ENCODE measurements around the gene NRP2. TPM values are rescaled to one million over a fixed set of nuclear protein-coding genes. Genes with fewer than 3 reads are reported as not detected.

Gene NRP2
- total RNA-seq, 2 experiments from 2014 or later: 0.35 to 2.6 TPM

GRCh38 chr2:205687641-205687956 lies 5.3 kb downstream of the NRP2 start:
- H3K79me2 ChIP-seq (ENCODE audit: insufficient read depth, low read depth, low read length): no peaks in the 10 kb centered on the region
- no peaks in the 10 kb centered on the region for H3K36me3 ChIP-seq (ENCODE audit: insufficient read depth, low read length)
- CTCF ChIA-PET (ENCODE audit: unreplicated experiment): no interaction called here
- DNase-seq (ENCODE audit: low spot score): no peak
- intact Hi-C loops (cut with micrococcal nuclease; ENCODE audit: unreplicated experiment): loop anchor here (10.0 kb wide), 1 partner anchor 363 kb away; no protein-coding TSS in a partner anchor
- no peak overlapping the region for H3K4me2 ChIP-seq (ENCODE audit: low read length)
- no peaks in the 10 kb centered on the region for H3K9me3 ChIP-seq (ENCODE audit: low read length)
- no TSS peak for BruUV-seq (replicated peaks)
- no peak overlapping the region for H2AFZ ChIP-seq (ENCODE audit: low read length)
- POLR2A ChIA-PET: interaction anchor here (1.8 kb wide), 1 partner anchor 19 kb away, joined by 7 read pairs; no protein-coding TSS in a partner anchor
- H3K27ac ChIP-seq (ENCODE audit: low read depth, low read length, poor library complexity, severe bottlenecking): no peak overlapping the region
- H3K4me1 ChIP-seq (ENCODE audit: insufficient read depth, low read length, poor library complexity, severe bottlenecking): peaks cover 9% of the 10 kb centered on the region
- no peaks in the 10 kb centered on the region for H3K9me2 ChIP-seq (ENCODE audit: insufficient read depth, low read length)
- no peak overlapping the region for H3K4me3 ChIP-seq (ENCODE audit: low read depth, low read length, poor library complexity, severe bottlenecking)
- TF ChIP-seq, protein P1, sequence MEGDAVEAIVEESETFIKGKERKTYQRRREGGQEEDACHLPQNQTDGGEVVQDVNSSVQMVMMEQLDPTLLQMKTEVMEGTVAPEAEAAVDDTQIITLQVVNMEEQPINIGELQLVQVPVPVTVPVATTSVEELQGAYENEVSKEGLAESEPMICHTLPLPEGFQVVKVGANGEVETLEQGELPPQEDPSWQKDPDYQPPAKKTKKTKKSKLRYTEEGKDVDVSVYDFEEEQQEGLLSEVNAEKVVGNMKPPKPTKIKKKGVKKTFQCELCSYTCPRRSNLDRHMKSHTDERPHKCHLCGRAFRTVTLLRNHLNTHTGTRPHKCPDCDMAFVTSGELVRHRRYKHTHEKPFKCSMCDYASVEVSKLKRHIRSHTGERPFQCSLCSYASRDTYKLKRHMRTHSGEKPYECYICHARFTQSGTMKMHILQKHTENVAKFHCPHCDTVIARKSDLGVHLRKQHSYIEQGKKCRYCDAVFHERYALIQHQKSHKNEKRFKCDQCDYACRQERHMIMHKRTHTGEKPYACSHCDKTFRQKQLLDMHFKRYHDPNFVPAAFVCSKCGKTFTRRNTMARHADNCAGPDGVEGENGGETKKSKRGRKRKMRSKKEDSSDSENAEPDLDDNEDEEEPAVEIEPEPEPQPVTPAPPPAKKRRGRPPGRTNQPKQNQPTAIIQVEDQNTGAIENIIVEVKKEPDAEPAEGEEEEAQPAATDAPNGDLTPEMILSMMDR (conservative IDR thresholded peaks at IDR 0.05; ENCODE audit: low read length): no peak
- TF ChIP-seq EZH2phosphoT487 (IDR thresholded peaks at IDR 0.05; ENCODE audit: borderline replicate concordance, low read depth, low read length): no peak
- no peaks in the 10 kb centered on the region for H4K20me1 ChIP-seq (ENCODE audit: insufficient read depth, low read length)

DNA sequence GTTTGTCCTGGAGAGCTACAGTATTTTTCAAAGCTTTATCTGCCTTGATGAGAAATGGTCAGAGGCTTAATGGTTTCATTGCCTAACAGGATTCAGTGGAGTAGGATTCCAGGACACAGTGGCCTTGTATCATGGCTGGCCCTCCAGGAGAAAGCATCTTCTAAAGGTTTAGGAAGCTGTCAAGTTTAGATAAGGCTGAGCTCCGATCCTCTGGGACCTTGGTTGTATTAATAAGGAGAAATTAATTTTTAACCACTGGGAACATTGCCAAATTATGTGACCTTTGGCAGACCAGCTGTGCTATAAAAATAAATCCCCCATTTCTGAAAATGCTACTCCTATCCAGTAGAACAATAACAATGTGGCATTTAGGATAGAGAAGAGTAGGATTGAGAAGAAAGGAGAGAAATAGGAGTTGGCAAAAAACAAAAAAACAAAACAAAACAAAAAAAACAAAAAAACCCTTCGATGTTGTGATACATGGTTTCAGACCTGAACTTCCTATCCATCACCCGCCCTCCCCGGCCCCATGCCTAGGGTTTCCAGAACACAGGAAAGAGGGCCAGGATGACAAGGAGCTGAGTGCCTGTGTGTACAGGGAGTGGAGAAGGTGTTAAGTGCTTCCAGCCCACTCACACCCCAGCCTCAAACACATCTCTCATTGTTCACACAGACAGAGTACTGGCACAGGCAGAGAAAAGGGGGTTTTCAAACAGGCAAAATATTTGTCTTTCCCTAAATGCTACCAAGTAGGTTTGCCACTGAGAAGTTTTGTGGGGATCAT lies 6.3 kb downstream of the NRP2 start:
- no peak overlapping the region for H2AFZ ChIP-seq (ENCODE audit: low read length)
- no TSS peak for BruUV-seq (replicated peaks)
- TF ChIP-seq EZH2phosphoT487 (IDR thresholded peaks at IDR 0.05; ENCODE audit: borderline replicate concordance, low read depth, low read length): no peak
- H3K27ac ChIP-seq (ENCODE audit: low read depth, low read length, poor library complexity, severe bottlenecking): no peak overlapping the region
- H3K9me3 ChIP-seq (ENCODE audit: low read length): no peaks in the 10 kb centered on the region
- ChIA-PET POLR2A (interaction anchor here (1.8 kb wide), 1 partner anchor 18 kb away, joined by 7 read pairs; no protein-coding TSS in a partner anchor), CTCF (ENCODE audit: unreplicated experiment) (no interaction called here)
- no peak for DNase-seq (ENCODE audit: low spot score)
- H3K4me2 ChIP-seq (ENCODE audit: low read length): no peak overlapping the region
- intact Hi-C loops (cut with micrococcal nuclease; ENCODE audit: unreplicated experiment): loop anchor here (10.0 kb wide), 1 partner anchor 364 kb away; no protein-coding TSS in a partner anchor
- no peaks in the 10 kb centered on the region for H3K79me2 ChIP-seq (ENCODE audit: insufficient read depth, low read depth, low read length)
- no peaks in the 10 kb centered on the region for H4K20me1 ChIP-seq (ENCODE audit: insufficient read depth, low read length)
- no peak overlapping the region for H3K4me3 ChIP-seq (ENCODE audit: low read depth, low read length, poor library complexity, severe bottlenecking)
- no peaks in the 10 kb centered on the region for H3K4me1 ChIP-seq (ENCODE audit: insufficient read depth, low read length, poor library complexity, severe bottlenecking)
- no peaks in the 10 kb centered on the region for H3K9me2 ChIP-seq (ENCODE audit: insufficient read depth, low read length)
- H3K36me3 ChIP-seq (ENCODE audit: insufficient read depth, low read length): no peaks in the 10 kb centered on the region

DNA sequence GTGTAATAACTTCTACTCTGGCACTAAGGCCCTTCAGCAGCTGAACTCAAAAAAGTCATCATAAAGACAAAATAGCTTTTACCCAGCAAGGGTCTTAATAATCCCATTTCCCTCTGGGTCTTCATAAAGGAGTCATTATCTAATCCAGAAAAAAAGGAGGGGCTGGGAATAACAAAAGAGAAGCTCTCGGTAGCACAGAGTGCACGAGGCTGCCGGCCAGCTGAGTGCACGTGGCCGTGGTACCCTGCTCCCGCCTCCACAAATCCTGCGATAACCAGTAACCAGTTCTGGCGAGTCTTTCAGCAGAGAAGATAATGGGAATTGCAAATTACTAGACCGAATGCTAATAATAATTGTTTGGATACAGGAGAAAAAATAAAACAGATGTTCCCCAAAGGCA lies 7.5 kb downstream of the NRP2 start:
- Histone ChIP-seq H3K9me3 (ENCODE audit: low read length) (no peaks in the 10 kb centered on the region), H3K4me3 (ENCODE audit: low read depth, low read length, poor library complexity, severe bottlenecking) (no peak overlapping the region), H3K9me2 (ENCODE audit: insufficient read depth, low read length) (no peaks in the 10 kb centered on the region), H2AFZ (ENCODE audit: low read length) (no peak overlapping the region), H3K27ac (ENCODE audit: low read depth, low read length, poor library complexity, severe bottlenecking) (no peak overlapping the region), H4K20me1 (ENCODE audit: insufficient read depth, low read length) (no peaks in the 10 kb centered on the region), H3K36me3 (ENCODE audit: insufficient read depth, low read length) (no peaks in the 10 kb centered on the region), H3K79me2 (ENCODE audit: insufficient read depth, low read depth, low read length) (no peaks in the 10 kb centered on the region), H3K4me1 (ENCODE audit: insufficient read depth, low read length, poor library complexity, severe bottlenecking) (no peaks in the 10 kb centered on the region), H3K4me2 (ENCODE audit: low read length) (no peak overlapping the region)
- BruUV-seq (replicated peaks): no TSS peak
- intact Hi-C loops (cut with micrococcal nuclease; ENCODE audit: unreplicated experiment): loop anchor here (10.0 kb wide), 1 partner anchor 365 kb away; no protein-coding TSS in a partner anchor
- POLR2A ChIA-PET: interaction anchor here (1.0 kb wide), 1 partner anchor 31 kb away, joined by 3 read pairs; no protein-coding TSS in a partner anchor
- TF ChIP-seq, protein P1 (conservative IDR thresholded peaks at IDR 0.05; ENCODE audit: low read length): no peak
- no peak for TF ChIP-seq EZH2phosphoT487 (IDR thresholded peaks at IDR 0.05; ENCODE audit: borderline replicate concordance, low read depth, low read length)
- DNase-seq (ENCODE audit: low spot score): no peak
- CTCF ChIA-PET (ENCODE audit: unreplicated experiment): no interaction called here
